SH-SY5Y (cell line): ENCODE data around the gene TOP2B.

Experiments used
- GATA2 ChIP-seq: IDR thresholded peaks from 2 replicates; pipeline ENCODE4 v1.6.1; 2011; ENCODE audit warnings: mild to moderate bottlenecking, low read depth, low read length
- GATA3 ChIP-seq: IDR thresholded peaks from 2 replicates; pipeline ENCODE4 v1.6.1; 2011; ENCODE audit warnings: low read depth, mild to moderate bottlenecking, low read length, moderate library complexity

DNA sequence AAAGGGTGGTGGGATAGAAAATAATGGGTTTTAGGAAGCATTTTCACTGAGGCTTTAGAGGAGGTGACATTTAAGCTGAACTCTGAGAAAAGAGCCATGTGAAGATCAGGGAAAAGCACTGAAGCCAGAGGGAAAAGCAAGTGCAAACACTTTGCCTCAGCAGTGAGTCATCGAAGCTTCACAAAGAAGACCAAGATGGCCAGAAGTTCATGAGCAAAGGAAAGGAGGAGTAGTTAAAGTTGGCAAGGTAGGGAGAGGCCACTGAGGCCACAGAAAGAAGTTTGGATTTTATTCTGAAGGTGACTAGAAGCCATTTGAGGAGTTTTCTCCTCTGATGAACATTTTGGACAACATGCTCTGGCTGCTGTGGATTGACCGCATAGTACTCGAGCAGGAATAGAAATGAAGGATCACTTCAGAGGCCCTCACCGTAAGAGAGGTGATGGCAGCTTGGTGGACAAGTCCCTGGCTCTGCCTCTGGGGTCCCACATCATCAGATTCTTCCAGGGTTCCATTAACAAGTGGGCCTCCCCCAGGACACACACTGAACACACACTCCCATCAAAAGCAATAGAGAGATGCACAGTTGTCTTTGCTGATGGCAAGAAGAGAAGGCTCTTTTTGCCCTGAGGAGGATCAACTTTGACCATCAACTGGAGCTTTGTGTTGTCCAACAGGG lies 75.5 kb downstream of the TOP2B start:
- no peak for TF ChIP-seq GATA2
- no peak for TF ChIP-seq GATA3
